ENCODE results near the gene THOC1. TPM values are rescaled to one million over a fixed set of nuclear protein-coding genes. Genes with fewer than 3 reads are reported as not detected.

The THOC1 gene
- total and polyA plus RNA-seq, 2 donors (not counting 3 experiments of a cell fraction or from before 2014, with no cell fraction given): 12.0 to 50.5 TPM

DNA sequence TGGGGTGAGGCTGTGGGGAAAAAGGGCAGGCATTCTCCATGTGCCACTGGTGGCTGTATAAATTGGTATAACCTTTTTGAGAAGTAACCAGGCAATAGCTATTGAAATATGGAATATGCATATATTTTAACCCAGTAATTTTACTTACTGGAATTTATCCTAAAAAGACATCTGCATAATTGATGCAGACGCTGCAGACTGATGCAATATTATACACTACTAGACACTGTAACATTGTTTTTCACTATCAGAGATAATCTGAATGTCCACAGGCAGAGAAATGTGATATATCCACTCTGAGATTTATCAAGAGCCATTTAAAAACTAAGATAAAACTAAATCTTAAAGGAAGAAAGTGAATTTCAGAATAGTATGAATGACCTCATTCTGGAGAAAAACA lies 14.7 kb downstream of the THOC1 start:
- intact Hi-C loops (cut with micrococcal nuclease) (no loop called here), dilution Hi-C loops (cut with MboI; ENCODE audit: extremely low pct_ligation_motif_present, low sequenced_read_pairs) (no loop called here)
- TF ChIP-seq, protein P1, sequence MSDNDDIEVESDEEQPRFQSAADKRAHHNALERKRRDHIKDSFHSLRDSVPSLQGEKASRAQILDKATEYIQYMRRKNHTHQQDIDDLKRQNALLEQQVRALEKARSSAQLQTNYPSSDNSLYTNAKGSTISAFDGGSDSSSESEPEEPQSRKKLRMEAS (IDR thresholded peaks at IDR 0.05; ENCODE audit: insufficient read depth, insufficient read length): no peak
- no peak for TF ChIP-seq FOS (IDR thresholded peaks at IDR 0.05; ENCODE audit: borderline replicate concordance, insufficient read depth, low read length)
- TF ChIP-seq, protein P2, sequence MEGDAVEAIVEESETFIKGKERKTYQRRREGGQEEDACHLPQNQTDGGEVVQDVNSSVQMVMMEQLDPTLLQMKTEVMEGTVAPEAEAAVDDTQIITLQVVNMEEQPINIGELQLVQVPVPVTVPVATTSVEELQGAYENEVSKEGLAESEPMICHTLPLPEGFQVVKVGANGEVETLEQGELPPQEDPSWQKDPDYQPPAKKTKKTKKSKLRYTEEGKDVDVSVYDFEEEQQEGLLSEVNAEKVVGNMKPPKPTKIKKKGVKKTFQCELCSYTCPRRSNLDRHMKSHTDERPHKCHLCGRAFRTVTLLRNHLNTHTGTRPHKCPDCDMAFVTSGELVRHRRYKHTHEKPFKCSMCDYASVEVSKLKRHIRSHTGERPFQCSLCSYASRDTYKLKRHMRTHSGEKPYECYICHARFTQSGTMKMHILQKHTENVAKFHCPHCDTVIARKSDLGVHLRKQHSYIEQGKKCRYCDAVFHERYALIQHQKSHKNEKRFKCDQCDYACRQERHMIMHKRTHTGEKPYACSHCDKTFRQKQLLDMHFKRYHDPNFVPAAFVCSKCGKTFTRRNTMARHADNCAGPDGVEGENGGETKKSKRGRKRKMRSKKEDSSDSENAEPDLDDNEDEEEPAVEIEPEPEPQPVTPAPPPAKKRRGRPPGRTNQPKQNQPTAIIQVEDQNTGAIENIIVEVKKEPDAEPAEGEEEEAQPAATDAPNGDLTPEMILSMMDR (IDR thresholded peaks at IDR 0.05; ENCODE audit: extremely low read depth in 1 of 2, insufficient read depth in 1 of 2, low read depth in 1 of 2, low read length in 2 of 2): no peak
- TF ChIP-seq POLR2A (IDR thresholded peaks at IDR 0.05; ENCODE audit: low read depth, low read length): no peak
- no peak for TF ChIP-seq GATA2 (IDR thresholded peaks at IDR 0.05; ENCODE audit: insufficient read depth, insufficient read length, low read depth, low read length)
- no peak for TF ChIP-seq MYC (IDR thresholded peaks at IDR 0.05; ENCODE audit: low read depth, low read length)
- no peak for TF ChIP-seq JUN (IDR thresholded peaks at IDR 0.05; ENCODE audit: borderline replicate concordance, insufficient read depth, insufficient read length, low read depth)
- no peak for TF ChIP-seq EZH2 (IDR thresholded peaks at IDR 0.05; ENCODE audit: borderline replicate concordance, low read depth, low read length, severe bottlenecking)
- no peak for TF ChIP-seq POLR2AphosphoS5 (IDR thresholded peaks at IDR 0.05; ENCODE audit: insufficient read depth, low read depth, low read length)
- FAIRE-seq (no peak), DNase-seq (ENCODE audit: low read depth, low spot score) (no peak)
- CTCF ChIA-PET: interaction anchor here (1.0 to 1.9 kb wide), 2 partner anchors 10 to 459 kb away, joined by 3 to 5 read pairs; partner anchors contain the start of gene ENOSF1
- Histone ChIP-seq H3K36me3 (ENCODE audit: control insufficient read depth in 2 of 2, extremely low read depth in 1 of 2, insufficient read depth in 2 of 2, low read length in 2 of 2) (peaks cover 11 to 13% of the 10 kb centered on the region in 2 experiments), H3K4me1 (ENCODE audit: control insufficient read depth, extremely low read depth, insufficient read depth, low read length) (no peaks in the 10 kb centered on the region), H3K9me1 (replicated peaks; ENCODE audit: control insufficient read depth, extremely low read depth, insufficient read depth, low read length) (no peaks in the 10 kb centered on the region), H3K4me3 (replicated peaks in 1 of 3; ENCODE audit: insufficient read depth in 1 of 3, low read depth in 1 of 3, low read length in 3 of 3) (no peak overlapping the region), H3K9me3 (replicated peaks; ENCODE audit: control insufficient read depth, insufficient read depth, low read length) (no peaks in the 10 kb centered on the region), H3K4me2 (ENCODE audit: insufficient read depth, low read length) (no peak overlapping the region), H3K27me3 (ENCODE audit: control insufficient read depth in 2 of 2, insufficient read depth in 2 of 2, low read length in 2 of 2) (no peaks in the 10 kb centered on the region), H4K20me1 (replicated peaks; ENCODE audit: control insufficient read depth, extremely low read depth, insufficient read depth, low read length) (no peaks in the 10 kb centered on the region), H3K27ac (ENCODE audit: insufficient read depth, low read depth, low read length) (no peak overlapping the region), H3K79me2 (ENCODE audit: control insufficient read depth, insufficient read depth, low read length) (no peaks in the 10 kb centered on the region), H3K9ac (replicated peaks; ENCODE audit: extremely low read depth, insufficient read depth, low read length) (no peak overlapping the region), H2AFZ (ENCODE audit: low read depth, low read length) (no peak overlapping the region)
- BruUV-seq (replicated peaks): no TSS peak
- POLR2A ChIA-PET: interaction anchor here (0.9 kb wide), 1 partner anchor 15 kb away, joined by 4 read pairs; the partner anchor contains the start of gene THOC1
